ENCODE measurements around the gene CALR3.
"Not testable (repeated sequence)": the region's sequence is repeated elsewhere in the genome, so short reads cannot be mapped to it uniquely, and the experiment has no call there.

CALR3 gene

DNA sequence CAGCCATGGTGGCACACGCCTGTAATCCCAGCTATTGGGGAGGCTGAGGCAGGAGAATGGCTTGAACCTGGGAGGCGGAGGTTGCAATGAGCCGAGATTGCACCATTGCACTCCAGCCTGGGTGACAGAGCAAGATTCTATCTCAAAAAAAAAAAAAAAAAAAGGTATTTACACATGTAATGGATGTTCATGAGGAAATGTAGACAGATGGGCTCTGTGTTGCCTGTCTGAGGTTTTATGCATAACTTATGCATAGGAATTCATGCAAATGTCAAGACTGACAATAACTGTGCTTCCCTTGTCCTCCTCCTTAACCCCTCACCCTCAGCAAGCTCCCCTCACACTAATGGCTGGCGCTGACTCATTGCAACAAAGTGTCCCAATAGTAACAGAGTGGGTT is 9.5 kb downstream of the CALR3 start:
- DNase-seq = not testable (repeated sequence)

DNA sequence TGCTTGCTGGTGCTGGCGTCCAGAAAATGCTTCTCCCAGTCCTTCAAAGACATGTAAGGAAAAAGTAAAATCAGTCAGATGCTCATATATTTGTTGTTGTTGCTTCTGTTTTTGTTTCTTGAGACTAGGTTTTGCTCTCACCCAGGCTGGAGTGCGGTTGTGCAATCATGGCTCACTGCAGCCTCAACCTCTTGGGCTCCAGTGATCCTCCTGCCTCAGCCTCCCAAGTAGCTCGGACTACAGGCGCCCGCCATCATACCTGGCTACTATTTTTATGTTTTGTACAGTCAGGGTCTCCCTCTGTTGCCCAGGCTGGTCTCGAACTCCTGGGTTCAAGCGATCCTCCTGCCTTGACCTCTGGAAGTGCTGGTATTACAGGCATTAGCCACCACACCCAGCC is 13.2 kb downstream of the CALR3 start:
- DNase-seq = no peak

- DNase-seq = no peak
Measured at GRCh38 chr19:16477311-16477710, 18.7 kb downstream of the CALR3 start.

- DNase-seq = no peak
Measured at GRCh38 chr19:16476401-16476800, 19.6 kb downstream of the CALR3 start.

GRCh38 chr19:16473875-16474392 is 22.0 kb downstream of the CALR3 start:
- no peak for DNase-seq

- DNase-seq = no peak
Measured at GRCh38 chr19:16472992-16473391, 23.0 kb downstream of the CALR3 start.

DNA sequence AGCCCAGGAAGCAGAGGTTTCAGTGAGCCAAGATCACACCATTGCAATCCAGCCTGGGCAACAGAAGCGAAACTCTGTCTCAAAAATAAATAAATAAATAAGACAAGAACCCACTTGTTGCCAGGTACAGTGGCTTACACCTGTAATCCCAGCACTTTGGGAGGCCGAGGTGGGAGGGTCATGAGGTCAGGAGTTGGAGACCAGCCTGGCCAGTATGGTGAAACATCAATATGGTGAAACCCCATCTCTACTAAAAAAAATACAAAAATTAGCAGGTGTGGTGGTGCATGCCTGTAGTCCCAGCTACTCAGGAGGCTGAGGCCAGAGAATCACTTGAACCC is 23.4 kb downstream of the CALR3 start:
- DNase-seq = not testable (repeated sequence)

GRCh38 chr19:16470911-16471811 is 24.8 kb downstream of the CALR3 start:
- no peak for DNase-seq

DNA sequence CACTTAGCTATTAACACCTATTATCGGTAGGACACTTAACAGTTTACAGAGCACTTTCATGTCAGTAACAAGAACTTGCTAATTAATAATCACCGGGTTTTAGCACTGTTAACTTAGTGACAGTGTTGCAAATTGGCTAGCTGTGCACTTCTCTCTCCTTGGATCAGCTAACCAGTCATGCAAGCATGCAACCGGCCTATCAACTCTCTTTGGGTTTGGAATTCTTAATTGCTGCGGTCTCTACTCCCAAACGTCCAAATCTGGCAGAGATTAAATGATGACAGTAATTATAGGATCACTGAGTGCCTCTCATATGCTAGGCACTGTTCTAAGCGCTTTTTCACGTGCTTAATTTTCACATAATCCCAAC is 25.4 kb downstream of the CALR3 start:
- DNase-seq = no peak

GRCh38 chr19:16467581-16467980 is 28.4 kb downstream of the CALR3 start:
- no peak for DNase-seq

GRCh38 chr19:16466802-16467427 is 29.1 kb downstream of the CALR3 start:
- not testable (repeated sequence) for DNase-seq

- DNase-seq = no peak
Measured at GRCh38 chr19:16465239-16465638, 30.7 kb downstream of the CALR3 start.

DNA sequence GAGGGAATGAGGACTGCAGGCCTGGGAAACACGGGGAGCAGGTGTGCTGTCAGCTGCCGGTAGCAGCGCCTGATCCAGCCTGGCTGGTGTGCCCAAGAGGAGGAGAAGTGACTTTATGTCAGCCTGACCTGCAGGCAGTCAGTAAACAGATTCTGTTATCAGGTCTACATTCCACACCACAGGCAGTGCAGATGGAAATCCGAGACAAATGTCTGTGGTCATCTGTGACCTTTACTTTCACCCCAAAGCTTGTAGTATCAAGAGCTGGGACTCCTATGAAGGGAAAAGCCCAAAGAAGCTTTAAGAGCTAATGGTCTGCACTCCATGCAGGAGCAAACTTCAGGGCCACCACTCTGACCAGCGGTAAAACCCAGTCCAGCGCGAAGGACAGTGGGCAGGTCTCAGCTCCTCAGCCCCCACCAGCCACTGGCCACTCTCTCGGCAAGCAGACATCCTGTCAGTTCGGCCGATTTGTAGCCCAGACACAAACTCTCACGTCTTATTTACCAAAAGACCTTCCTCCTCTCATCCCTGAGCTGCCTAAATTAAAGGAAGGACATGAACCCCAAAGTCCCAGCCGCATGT is 31.9 kb downstream of the CALR3 start:
- no peak for DNase-seq

DNA sequence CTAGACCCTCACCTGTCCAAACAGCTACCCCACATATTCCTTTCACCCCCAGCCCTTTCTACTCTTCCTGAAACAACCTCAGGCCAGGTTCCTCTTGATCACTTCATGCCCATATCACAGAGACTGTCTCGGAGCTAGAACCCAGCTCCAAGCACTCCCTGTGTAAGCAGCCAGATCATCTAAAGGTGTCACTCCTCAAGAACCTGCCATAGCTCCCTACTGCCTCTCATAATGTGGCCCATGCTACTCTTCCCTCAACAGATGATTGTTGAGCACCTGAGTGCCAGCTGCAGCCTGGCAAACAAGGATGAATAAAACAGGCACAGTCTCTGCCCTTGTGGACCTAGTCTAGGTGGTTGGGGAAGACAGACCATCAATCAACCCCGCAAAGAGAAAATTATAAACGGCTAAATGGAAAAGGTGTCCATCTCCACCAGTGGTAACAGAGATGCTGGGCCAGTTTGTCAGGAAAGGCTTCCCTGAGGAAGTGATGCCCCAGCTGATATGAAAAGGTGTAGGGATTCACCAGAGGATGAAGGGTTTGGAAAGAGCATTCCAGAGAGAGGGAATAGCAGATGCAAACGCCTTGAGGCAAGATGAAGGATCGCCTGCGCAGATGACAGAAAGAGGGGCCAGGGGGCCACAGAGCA is 32.5 kb downstream of the CALR3 start:
- no peak for DNase-seq

GRCh38 chr19:16462757-16463250 is 33.2 kb downstream of the CALR3 start:
- no peak for DNase-seq

- no peak for DNase-seq
Measured at GRCh38 chr19:16461630-16462051, 34.3 kb downstream of the CALR3 start.

- DNase-seq = no peak
Measured at GRCh38 chr19:16460454-16460853, 35.5 kb downstream of the CALR3 start.

DNA sequence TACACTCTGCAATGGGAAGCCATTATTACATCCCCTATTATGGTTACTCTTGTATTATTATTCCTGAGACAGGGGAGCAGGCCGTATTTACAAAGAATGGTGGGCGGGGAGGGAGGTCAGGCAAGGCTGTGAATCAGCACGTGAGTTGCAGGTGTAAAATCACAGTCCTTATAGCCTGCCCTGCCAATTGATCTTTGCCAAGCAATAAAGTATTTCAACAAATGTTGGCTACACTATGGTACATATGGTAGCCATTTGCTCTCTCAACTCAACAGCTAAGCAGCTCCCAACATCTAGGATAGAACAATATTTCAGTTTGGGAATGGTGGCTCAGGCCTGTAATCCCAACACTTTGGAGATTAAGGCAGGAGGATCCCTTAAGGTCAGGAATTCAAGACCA is 36.3 kb downstream of the CALR3 start:
- DNase-seq = no peak

GRCh38 chr19:16458391-16459341 is 37.3 kb downstream of the CALR3 start:
- DNase-seq = no peak

DNA sequence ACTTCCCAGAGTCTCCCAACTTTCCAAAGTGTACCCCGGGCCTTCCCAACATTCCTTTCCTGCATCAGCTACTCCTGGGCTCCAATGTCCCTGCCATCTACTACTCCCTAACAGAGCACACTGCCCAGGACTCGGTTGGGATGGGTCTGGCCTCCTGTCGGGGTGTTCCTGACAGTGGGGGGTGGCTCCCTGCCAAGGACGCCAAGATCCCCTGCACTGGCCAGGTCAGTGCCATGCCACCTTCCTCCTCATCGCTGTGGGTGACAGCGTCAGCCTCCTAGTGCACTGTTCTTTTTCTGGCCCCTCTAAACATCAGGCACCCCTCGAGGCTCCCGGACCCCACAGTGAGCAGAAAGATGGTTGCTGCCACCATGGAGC is 38.0 kb downstream of the CALR3 start:
- no peak for DNase-seq

- DNase-seq = no peak
Measured at GRCh38 chr19:16457195-16457953, 38.6 kb downstream of the CALR3 start.
